Breast epithelium (tissue), 4 donors: Measurements from ENCODE around the gene NUTM2A. TPM values are rescaled to one million over a fixed set of nuclear protein-coding genes. Genes with fewer than 3 reads are reported as not detected.
"Not testable (repeated sequence)": the region's sequence is repeated elsewhere in the genome, so short reads cannot be mapped to it uniquely, and the experiment has no call there.

Source experiments
- DNase-seq, 2 donors: peaks; one replicate each; pipeline ENCODE4 v3.0.0-alpha.2; 2019; ENCODE audit warnings: low spot score in 2 of 2
- H3K27ac ChIP-seq, 2 donors: fragments of 200-600 bp; sonication (generic) in 1 of 2; one replicate each; pipeline ENCODE4 v1.5.1; 2016 to 2019; ENCODE audit warnings: mild to moderate bottlenecking in 1 of 2
- H3K27me3 ChIP-seq, 2 donors: fragments of 200-600 bp; sonication (generic) in 1 of 2; one replicate each; pipeline versions ENCODE4 v1.5.1 to v1.6.0; 2017 to 2019; ENCODE audit warnings: control low read depth in 1 of 2, mild to moderate bottlenecking in 1 of 2
- H3K36me3 ChIP-seq: fragments of 200-600 bp; one replicate; pipeline ENCODE4 v1.5.1; 2019
- H3K4me1 ChIP-seq, 2 donors: fragments of 200-600 bp; sonication (generic); one replicate each; pipeline ENCODE4 v1.5.1; 2016 to 2019; ENCODE audit warnings: control low read depth in 1 of 2
- H3K4me3 ChIP-seq, 3 donors: fragments of 200-600 bp; sonication (generic); 1 replicate in 2 of 3; 2 replicates in 1 of 3; pipeline ENCODE4 v1.5.1; 2016 to 2019; ENCODE audit warnings: mild to moderate bottlenecking in 3 of 3, moderate library complexity in 2 of 3
- H3K9me3 ChIP-seq, 2 donors: fragments of 200-600 bp; sonication (generic) in 1 of 2; one replicate each; pipeline ENCODE4 v1.5.1; 2016 to 2019; ENCODE audit warnings: control low read depth in 1 of 2
- intact Hi-C: fragments of 100-400 bp; cut with DNase I; formaldehyde crosslinking; loops from one replicate; pipeline ENCODE4 v1.15.1; 2023; ENCODE audit warnings: low total_unique reads
- total RNA-seq, 3 donors: library from RNA; depleted of rRNA; stranded (reverse); fragments of >200 nt; gene quantifications; one replicate each; pipeline ENCODE4 v1.1.0, GENCODE V29; 2016

NUTM2A gene
- total RNA-seq, 3 donors from 2014 or later: 0.98 to 2.9 (median 1.3) TPM

DNA sequence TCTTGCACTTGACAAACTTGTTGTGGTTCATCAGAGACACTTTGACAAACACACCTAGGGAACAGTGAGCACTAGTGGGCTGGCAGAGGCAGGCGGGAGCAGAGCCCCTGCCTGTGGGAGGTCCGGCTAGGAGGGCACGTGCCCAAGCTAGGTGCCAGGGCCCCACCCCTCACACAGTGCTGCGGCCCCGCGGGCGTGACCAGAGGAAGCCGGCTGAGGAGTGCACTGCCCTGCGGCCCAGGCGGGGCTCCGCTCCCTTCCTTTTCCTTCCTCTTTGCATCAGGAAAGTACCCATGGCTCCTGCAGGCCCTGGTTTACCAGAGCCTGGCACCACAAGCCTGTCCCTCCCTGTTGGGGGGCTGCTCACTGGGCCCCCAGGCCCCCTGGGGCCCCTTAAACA, 9.1 kb upstream of the NUTM2A start:
- H3K36me3 ChIP-seq, intact Hi-C loops, H3K9me3 ChIP-seq, H3K27ac ChIP-seq, H3K4me3 ChIP-seq, H3K27me3 ChIP-seq, DNase-seq, H3K4me1 ChIP-seq: not testable (repeated sequence)

DNA sequence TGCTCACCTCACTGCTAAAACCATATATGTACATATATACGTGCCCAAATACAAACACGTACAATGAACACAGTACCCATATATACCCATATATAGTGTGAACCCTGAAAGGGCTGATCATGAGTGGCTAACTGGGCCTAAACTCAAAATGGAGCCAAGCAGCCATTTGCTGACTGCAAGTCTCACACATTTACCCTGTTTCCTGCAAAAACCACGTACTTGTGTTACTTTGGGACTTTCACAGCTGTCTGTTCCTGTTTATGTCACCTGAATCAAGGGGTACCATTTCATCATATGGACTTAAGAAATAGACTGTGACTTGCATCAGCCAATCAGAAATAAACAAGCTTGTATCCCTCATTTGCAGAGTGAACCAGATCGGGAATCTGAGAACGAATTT, 5.9 kb upstream of the NUTM2A start:
- H3K36me3 ChIP-seq, intact Hi-C loops, DNase-seq, H3K9me3 ChIP-seq, H3K27ac ChIP-seq, H3K4me1 ChIP-seq, H3K4me3 ChIP-seq, H3K27me3 ChIP-seq: not testable (repeated sequence)

GRCh38 chr10:87222789-87223188, 2.5 kb upstream of the NUTM2A start:
- intact Hi-C loops: not testable (repeated sequence)

DNA sequence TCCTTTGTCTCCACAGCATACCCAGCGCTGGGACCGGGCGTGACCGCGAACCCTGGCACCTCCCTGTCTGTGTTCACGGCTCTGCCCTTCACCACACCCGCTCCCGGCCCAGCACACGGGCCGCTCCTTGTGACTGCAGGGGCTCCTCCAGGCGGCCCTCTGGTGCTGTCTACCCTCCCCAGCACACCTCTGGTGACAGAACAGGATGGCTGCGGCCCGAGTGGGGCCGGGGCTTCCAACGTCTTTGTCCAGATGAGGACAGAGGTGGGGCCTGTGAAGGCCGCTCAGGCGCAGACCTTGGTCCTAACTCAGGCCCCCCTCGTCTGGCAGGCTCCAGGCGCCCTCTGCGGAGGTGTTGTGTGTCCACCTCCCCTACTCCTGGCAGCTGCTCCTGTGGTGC, 3.0 kb downstream of the NUTM2A start:
- H3K9me3 ChIP-seq, H3K27ac ChIP-seq, intact Hi-C loops, DNase-seq, H3K4me3 ChIP-seq, H3K4me1 ChIP-seq, H3K27me3 ChIP-seq, H3K36me3 ChIP-seq: not testable (repeated sequence)

More at GRCh38 chr10:87222789-87223188, 2.5 kb upstream of the NUTM2A start:
- H3K4me1 ChIP-seq, DNase-seq, H3K27ac ChIP-seq, H3K9me3 ChIP-seq, H3K36me3 ChIP-seq, H3K27me3 ChIP-seq, H3K4me3 ChIP-seq: not testable (repeated sequence)

DNA sequence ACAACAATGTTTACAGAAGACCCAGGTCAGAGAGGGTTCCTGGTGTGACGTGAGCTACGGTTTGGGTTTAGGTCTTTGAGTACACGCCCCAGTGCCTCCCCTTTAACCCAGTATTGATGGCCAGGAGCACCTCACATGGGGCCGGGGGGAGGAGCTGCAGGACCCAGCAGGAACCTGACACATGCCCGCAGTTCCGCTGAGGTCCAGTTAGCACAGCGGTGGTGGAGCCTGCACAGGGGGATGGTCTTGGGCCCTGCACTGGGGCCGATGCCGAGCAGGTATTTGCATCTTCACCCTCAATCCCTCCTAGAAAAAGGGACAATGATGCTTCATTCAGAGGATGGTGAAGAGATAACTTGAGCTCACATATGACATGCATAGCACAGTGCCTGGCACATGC, 4.0 kb downstream of the NUTM2A start:
- H3K36me3 ChIP-seq, DNase-seq, H3K4me3 ChIP-seq, intact Hi-C loops, H3K27me3 ChIP-seq, H3K27ac ChIP-seq, H3K4me1 ChIP-seq, H3K9me3 ChIP-seq: not testable (repeated sequence)

GRCh38 chr10:87234854-87235253, 9.6 kb downstream of the NUTM2A start:
- H3K27ac ChIP-seq, DNase-seq, H3K4me1 ChIP-seq, H3K4me3 ChIP-seq, H3K9me3 ChIP-seq, H3K27me3 ChIP-seq, intact Hi-C loops, H3K36me3 ChIP-seq: not testable (repeated sequence)

GRCh38 chr10:87237244-87237643, 12.0 kb downstream of the NUTM2A start:
- H3K27me3 ChIP-seq, DNase-seq, H3K36me3 ChIP-seq, H3K9me3 ChIP-seq, H3K4me1 ChIP-seq, H3K4me3 ChIP-seq, H3K27ac ChIP-seq, intact Hi-C loops: not testable (repeated sequence)

- H3K9me3 ChIP-seq, H3K4me3 ChIP-seq, H3K36me3 ChIP-seq, H3K27ac ChIP-seq, H3K27me3 ChIP-seq, H3K4me1 ChIP-seq, intact Hi-C loops, DNase-seq: not testable (repeated sequence)
These were observed 14.1 kb downstream of the NUTM2A start for GRCh38 chr10:87239346-87239808.

DNA sequence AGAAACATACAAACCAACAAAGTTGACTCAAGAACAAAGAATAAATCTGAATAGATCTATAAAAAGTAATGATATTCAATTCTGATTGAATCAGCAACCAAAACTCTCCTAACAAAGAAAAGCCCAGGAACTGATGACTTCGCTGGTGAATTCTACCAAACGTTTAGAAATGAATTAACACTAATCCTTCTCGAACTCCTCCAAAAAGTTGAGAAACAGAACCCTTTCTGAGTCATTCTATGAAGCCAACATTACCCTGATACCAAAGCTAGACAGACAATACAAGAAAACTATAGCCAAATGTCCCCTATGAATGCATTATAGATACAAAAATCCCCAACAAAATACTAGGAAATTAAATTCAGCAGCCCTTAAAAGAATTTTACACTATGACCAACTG, 16.9 kb downstream of the NUTM2A start:
- H3K27me3 ChIP-seq, H3K36me3 ChIP-seq, DNase-seq, H3K9me3 ChIP-seq, H3K27ac ChIP-seq, H3K4me3 ChIP-seq, H3K4me1 ChIP-seq, intact Hi-C loops: not testable (repeated sequence)

DNA sequence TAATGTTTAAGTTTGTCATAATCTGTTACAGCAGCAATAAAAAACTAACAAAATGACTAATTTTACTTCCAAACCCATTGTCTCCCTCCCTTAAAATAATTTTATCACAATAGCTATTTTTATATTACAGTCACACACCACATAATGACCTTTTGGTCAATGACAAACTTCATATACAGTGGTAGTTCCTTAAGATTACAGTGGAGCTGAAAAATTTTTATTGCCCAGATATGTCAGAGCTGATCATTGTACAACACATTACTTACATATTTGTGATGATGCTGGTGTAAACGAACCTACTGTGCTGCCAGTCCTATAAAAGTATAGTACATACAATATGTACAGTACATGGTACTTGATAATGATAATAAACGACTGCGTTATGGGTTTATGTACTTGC, 22.1 kb downstream of the NUTM2A start:
- H3K4me3 ChIP-seq, intact Hi-C loops, H3K27me3 ChIP-seq, DNase-seq, H3K4me1 ChIP-seq, H3K36me3 ChIP-seq, H3K9me3 ChIP-seq, H3K27ac ChIP-seq: not testable (repeated sequence)

DNA sequence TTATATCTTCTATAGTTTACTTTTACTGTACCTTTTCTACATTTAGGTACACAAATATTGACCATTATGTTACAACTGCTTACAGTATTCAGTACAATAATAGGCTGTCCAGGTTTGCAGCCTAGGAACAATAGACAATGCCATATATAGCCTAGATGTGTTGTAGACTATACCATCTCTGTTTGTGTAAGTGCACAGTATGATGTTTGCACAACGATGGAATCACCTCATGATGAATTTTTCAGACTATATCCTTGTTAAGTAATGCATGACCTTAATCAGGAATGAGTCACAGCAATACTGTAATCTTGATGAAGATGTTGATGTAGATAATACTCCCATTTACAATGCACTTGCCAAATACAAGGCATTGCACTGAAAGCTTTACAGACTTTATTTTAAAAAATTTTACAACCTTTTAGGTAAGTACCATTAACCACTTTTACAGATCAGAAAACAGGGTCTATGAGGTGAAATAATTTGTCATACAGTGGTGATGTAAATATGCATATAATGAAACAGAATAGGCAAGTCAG, 23.6 kb downstream of the NUTM2A start:
- DNase-seq, intact Hi-C loops, H3K36me3 ChIP-seq, H3K4me1 ChIP-seq, H3K9me3 ChIP-seq, H3K27ac ChIP-seq, H3K27me3 ChIP-seq, H3K4me3 ChIP-seq: not testable (repeated sequence)

- DNase-seq, H3K4me3 ChIP-seq, intact Hi-C loops, H3K4me1 ChIP-seq, H3K27ac ChIP-seq, H3K27me3 ChIP-seq, H3K9me3 ChIP-seq, H3K36me3 ChIP-seq: not testable (repeated sequence)
These were observed 55.6 kb downstream of the NUTM2A start for GRCh38 chr10:87280749-87281392.
